Activated CD4-positive, alpha-beta T cell treated with anti-CD3 and anti-CD28 coated beads, Interleukin-2, amount 10 ng/mL, durations not matched to agents 24 days and 14 days (primary cell): ENCODE measurements around the gene CLCA4. TPM values are rescaled to one million over a fixed set of nuclear protein-coding genes. Genes with fewer than 3 reads are reported as not detected.
A peak's percentile ranks its signal among the peaks of the same experiment; 100 is the strongest.
"Not testable (repeated sequence)": the region's sequence is repeated elsewhere in the genome, so short reads cannot be mapped to it uniquely, and the experiment has no call there.

ENCODE experiments used
- DNase-seq: peaks from one replicate; pipeline ENCODE4 v3.0.0; 2022
- H3K27ac Mint-ChIP-seq: one replicate; pipeline ENCODE4 v1.8.0; 2022; ENCODE audit warnings: mild to moderate bottlenecking, mixed read lengths
- H3K27me3 Mint-ChIP-seq: one replicate; pipeline ENCODE4 v1.8.0; 2022; ENCODE audit warnings: mixed read lengths
- H3K36me3 Mint-ChIP-seq: one replicate; pipeline ENCODE4 v1.8.0; 2022; ENCODE audit warnings: low read depth, mild to moderate bottlenecking, mixed read lengths
- H3K4me1 Mint-ChIP-seq: one replicate; pipeline ENCODE4 v1.8.0; 2021; ENCODE audit warnings: mixed read lengths
- H3K4me3 Mint-ChIP-seq: one replicate; pipeline ENCODE4 v1.8.0; 2022; ENCODE audit warnings: mild to moderate bottlenecking, moderate library complexity, mixed read lengths
- H3K9me3 Mint-ChIP-seq: one replicate; pipeline ENCODE4 v1.8.0; 2021; ENCODE audit warnings: mixed read lengths
- intact Hi-C: fragments of 100-400 bp; cut with micrococcal nuclease; formaldehyde crosslinking; loops from one replicate; pipeline ENCODE4 v1.15.1; 2023
- total RNA-seq: library from RNA; stranded (reverse); gene quantifications from 2 replicates; pipeline ENCODE4 v1.2.3, GENCODE V29; 2022

Gene CLCA4
- total RNA-seq = not detected in 2 replicates

GRCh38 chr1:86546787-86547221 lies at the start of gene CLCA4:
Gene CLCA4, plus strand, starts transcription at chr1:86547078. Its CDS starts 42 bp downstream, at chr1:86547120.
- DNase-seq = no peak

DNA sequence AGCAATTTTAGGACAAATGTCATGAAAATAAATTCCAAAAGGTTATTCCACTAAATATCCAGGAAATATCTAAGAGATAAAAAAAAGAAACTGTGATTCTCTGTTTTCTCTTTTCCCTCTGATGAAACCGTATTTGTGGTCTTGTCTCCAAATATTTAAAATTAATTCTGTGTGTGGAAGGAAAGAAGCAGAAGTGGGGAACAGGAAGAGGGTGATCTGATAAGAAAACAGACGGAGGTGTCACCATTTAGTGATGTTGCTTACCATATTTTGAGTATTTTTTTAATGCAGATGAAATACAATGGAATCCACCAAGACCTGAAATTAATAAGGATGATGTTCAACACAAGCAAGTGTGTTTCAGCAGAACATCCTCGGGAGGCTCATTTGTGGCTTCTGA lies 48.6 kb upstream of the CLCA4 start:
- Mint-ChIP-seq H3K27ac (no peak overlapping the region), H3K27me3 (peaks cover 24% of the 10 kb centered on the region), H3K9me3 (no peaks in the 10 kb centered on the region), H3K4me3 (no peak overlapping the region), H3K4me1 (peaks cover 10% of the 10 kb centered on the region), H3K36me3 (no peaks in the 10 kb centered on the region)
- no peak for DNase-seq
- intact Hi-C loops = no loop called here

More at GRCh38 chr1:86546787-86547221, at the start of gene CLCA4:
- Mint-ChIP-seq H3K36me3 (no peaks in the 10 kb centered on the region), H3K9me3 (no peaks in the 10 kb centered on the region), H3K4me3 (no peak within 1 kb of the TSS), H3K27me3 (peaks cover 3% of the 10 kb centered on the region), H3K4me1 (no peaks in the 10 kb centered on the region), H3K27ac (no peak within 1 kb of the TSS)
- intact Hi-C loops = no loop called here

GRCh38 chr1:86499987-86500593 lies 46.8 kb upstream of the CLCA4 start:
- no peaks in the 10 kb centered on the region for H3K9me3 Mint-ChIP-seq
- H3K27ac Mint-ChIP-seq = no peak overlapping the region
- H3K27me3 Mint-ChIP-seq = peaks cover 28% of the 10 kb centered on the region
- peaks cover 12% of the 10 kb centered on the region for H3K4me1 Mint-ChIP-seq
- no peak for DNase-seq
- no peaks in the 10 kb centered on the region for H3K36me3 Mint-ChIP-seq
- no peak overlapping the region for H3K4me3 Mint-ChIP-seq
- intact Hi-C loops = loop anchor here (5.0 to 10.0 kb wide), 3 partner anchors 103 to 242 kb away; partner anchors contain the start of genes ODF2L and SH3GLB1

GRCh38 chr1:86500714-86501113 lies 46.2 kb upstream of the CLCA4 start:
- DNase-seq = no peak
- Mint-ChIP-seq H3K4me3 (no peak overlapping the region), H3K4me1 (peaks cover 12% of the 10 kb centered on the region), H3K27me3 (peaks cover 31% of the 10 kb centered on the region), H3K27ac (no peak overlapping the region), H3K9me3 (no peaks in the 10 kb centered on the region), H3K36me3 (no peaks in the 10 kb centered on the region)
- intact Hi-C loops = loop anchor here (5.0 to 10.0 kb wide), 3 partner anchors 103 to 242 kb away; partner anchors contain the start of genes ODF2L and SH3GLB1

DNA sequence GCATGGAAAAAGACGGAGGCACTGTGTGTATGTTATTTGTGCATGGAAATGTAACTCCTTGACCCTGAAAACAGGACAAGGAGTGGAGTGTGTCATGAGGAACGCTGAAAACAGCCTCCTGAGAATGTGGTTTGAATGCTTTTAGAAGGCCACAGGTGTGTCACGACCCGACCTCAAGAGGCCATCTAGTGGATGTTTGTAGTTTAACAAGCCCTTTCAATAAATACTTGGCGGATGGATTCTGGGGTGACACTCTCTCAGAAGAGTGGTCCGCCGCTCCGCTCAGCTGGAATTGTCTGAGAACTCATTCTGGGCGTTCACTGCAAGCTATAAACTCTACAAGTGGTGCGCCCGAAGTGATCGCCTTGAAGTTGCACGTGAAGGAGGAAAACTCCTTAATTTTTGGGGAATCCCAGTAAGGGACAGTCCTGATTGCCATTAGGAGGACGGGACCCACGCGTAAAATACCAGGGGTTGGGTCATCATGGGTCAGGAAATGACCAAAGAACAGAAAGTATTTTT lies 44.7 kb upstream of the CLCA4 start:
- Mint-ChIP-seq H3K27me3 (peaks cover 30% of the 10 kb centered on the region), H3K4me3 (peak overlapping the region; percentile 87), H3K4me1 (peaks cover 12% of the 10 kb centered on the region)
- H3K36me3 Mint-ChIP-seq, H3K9me3 Mint-ChIP-seq, H3K27ac Mint-ChIP-seq: not testable (repeated sequence)
- DNase-seq = peak; percentile 81
- intact Hi-C loops = loop anchor here (1.0 to 10.0 kb wide), 5 partner anchors 83 to 240 kb away; partner anchors contain the start of genes ODF2L and SH3GLB1

DNA sequence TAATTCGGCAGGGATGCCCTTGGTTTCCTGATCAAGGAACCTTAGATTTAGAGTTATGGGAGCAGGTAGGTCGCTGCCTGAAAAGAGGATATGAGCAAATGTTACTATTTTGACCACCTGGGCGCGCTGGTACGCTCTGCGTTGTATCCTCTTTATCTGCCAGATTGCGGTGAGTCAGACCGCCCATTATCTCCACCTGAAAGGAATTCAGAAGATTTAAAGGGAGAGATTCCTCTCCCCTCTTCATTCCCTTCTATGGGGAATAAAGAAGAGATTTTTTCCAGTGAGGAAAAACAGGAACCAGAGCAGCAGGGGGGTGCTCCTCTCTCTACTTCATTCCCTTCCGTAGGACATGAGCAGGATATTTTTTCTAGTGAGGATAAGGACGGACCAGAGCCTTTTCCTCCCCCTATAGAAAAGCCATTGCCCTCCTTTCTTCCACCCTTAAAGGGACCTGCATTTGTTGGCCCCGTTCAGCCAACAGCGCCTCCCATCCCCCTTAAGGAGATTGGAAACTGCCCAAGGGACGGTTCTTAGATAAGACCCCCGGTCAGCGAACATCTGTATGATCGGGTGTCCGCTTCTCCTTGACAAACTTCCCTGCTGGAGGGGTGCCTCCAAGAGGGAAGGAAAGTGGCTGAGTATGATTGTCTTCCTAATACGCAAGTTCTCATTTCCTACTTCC lies 44.0 kb upstream of the CLCA4 start:
- Mint-ChIP-seq H3K4me3 (peak overlapping the region; percentile 87), H3K4me1 (peaks cover 12% of the 10 kb centered on the region), H3K9me3 (no peaks in the 10 kb centered on the region), H3K36me3 (no peaks in the 10 kb centered on the region), H3K27me3 (peaks cover 32% of the 10 kb centered on the region), H3K27ac (no peak overlapping the region)
- no peak for DNase-seq
- intact Hi-C loops = loop anchor here (1.0 to 10.0 kb wide), 5 partner anchors 84 to 239 kb away; partner anchors contain the start of genes ODF2L and SH3GLB1

DNA sequence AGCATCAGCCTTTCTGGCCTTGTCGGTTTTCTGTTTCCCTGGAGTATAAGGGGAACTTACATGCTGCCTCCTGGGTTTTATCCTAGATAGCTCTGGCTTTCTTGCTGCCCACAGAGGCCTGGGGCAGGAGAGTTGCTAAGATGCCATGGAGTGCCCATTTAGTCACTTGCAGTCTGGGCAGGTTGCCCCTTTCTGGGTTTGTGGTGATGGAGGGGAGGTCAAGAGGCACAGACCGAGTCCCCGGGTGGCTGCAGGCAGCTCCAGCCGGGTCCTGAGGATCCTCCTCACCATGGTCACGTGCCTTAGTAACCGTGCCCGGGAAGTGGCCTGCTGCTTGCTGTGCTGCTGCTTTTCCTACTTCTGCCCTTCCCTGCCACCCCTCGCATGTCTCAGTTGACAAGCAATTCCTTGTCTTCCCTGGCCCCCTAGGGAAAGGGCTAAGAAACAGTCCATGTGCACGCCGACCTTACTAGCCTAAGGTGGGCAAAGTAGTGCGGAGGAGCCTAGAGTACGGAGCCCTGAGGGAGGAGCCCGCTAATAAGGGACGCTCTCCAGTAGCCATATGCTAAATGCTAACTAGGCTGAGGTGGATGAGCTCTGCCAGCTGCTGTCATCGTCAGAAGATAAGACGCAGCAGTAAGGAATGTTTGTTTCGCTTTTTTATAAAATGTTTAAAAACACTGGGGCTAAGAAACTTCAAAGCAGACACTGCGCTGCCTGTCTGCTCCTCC lies 43.3 kb upstream of the CLCA4 start:
- Mint-ChIP-seq H3K4me3 (peak overlapping the region; percentile 49), H3K27me3 (peaks cover 30% of the 10 kb centered on the region), H3K36me3 (no peaks in the 10 kb centered on the region), H3K4me1 (peaks cover 12% of the 10 kb centered on the region), H3K27ac (no peak overlapping the region), H3K9me3 (no peaks in the 10 kb centered on the region)
- intact Hi-C loops = loop anchor here (5.0 to 10.0 kb wide), 3 partner anchors 106 to 239 kb away; partner anchors contain the start of genes ODF2L and SH3GLB1
- DNase-seq = no peak

DNA sequence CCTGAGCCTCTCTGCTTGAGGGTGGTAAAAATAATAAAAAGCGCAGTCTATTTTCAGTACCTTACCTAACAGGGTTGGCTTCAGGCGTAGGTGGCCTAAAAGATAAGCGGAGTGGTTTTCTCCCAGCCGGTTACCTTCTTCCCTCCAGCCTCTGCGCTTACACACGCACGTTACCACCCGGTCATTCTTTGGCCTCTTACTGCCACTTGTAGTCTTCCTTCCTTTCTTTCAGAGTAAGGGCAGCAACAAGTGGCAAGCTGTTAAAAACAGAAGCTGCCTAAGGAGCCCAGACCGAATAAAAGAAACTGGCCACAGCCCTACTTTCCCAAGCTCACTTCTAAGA lies 42.8 kb upstream of the CLCA4 start:
- peaks cover 27% of the 10 kb centered on the region for H3K27me3 Mint-ChIP-seq
- intact Hi-C loops = loop anchor here (5.0 to 10.0 kb wide), 3 partner anchors 107 to 238 kb away; partner anchors contain the start of genes ODF2L and SH3GLB1
- H3K4me3 Mint-ChIP-seq = no peak overlapping the region
- H3K4me1 Mint-ChIP-seq = peaks cover 12% of the 10 kb centered on the region
- H3K9me3 Mint-ChIP-seq = no peaks in the 10 kb centered on the region
- no peaks in the 10 kb centered on the region for H3K36me3 Mint-ChIP-seq
- no peak overlapping the region for H3K27ac Mint-ChIP-seq
- no peak for DNase-seq

- no peak overlapping the region for H3K4me3 Mint-ChIP-seq
- DNase-seq = no peak
- no peak overlapping the region for H3K27ac Mint-ChIP-seq
- no peaks in the 10 kb centered on the region for H3K36me3 Mint-ChIP-seq
- H3K9me3 Mint-ChIP-seq = no peaks in the 10 kb centered on the region
- intact Hi-C loops = loop anchor here (5.0 to 10.0 kb wide), 3 partner anchors 108 to 237 kb away; partner anchors contain the start of genes ODF2L and SH3GLB1
- H3K4me1 Mint-ChIP-seq = peaks cover 12% of the 10 kb centered on the region
- peaks cover 27% of the 10 kb centered on the region for H3K27me3 Mint-ChIP-seq
These were observed 41.8 kb upstream of the CLCA4 start for GRCh38 chr1:86504895-86505563.

GRCh38 chr1:86505564-86505902 lies 41.3 kb upstream of the CLCA4 start:
- H3K27ac Mint-ChIP-seq = no peak overlapping the region
- DNase-seq = no peak
- H3K27me3 Mint-ChIP-seq = peaks cover 27% of the 10 kb centered on the region
- no peak overlapping the region for H3K4me3 Mint-ChIP-seq
- H3K36me3 Mint-ChIP-seq = no peaks in the 10 kb centered on the region
- H3K4me1 Mint-ChIP-seq = peaks cover 12% of the 10 kb centered on the region
- intact Hi-C loops = loop anchor here (10.0 kb wide), 1 partner anchor 199 kb away; the partner anchor contains the start of gene SH3GLB1
- H3K9me3 Mint-ChIP-seq = no peaks in the 10 kb centered on the region

DNA sequence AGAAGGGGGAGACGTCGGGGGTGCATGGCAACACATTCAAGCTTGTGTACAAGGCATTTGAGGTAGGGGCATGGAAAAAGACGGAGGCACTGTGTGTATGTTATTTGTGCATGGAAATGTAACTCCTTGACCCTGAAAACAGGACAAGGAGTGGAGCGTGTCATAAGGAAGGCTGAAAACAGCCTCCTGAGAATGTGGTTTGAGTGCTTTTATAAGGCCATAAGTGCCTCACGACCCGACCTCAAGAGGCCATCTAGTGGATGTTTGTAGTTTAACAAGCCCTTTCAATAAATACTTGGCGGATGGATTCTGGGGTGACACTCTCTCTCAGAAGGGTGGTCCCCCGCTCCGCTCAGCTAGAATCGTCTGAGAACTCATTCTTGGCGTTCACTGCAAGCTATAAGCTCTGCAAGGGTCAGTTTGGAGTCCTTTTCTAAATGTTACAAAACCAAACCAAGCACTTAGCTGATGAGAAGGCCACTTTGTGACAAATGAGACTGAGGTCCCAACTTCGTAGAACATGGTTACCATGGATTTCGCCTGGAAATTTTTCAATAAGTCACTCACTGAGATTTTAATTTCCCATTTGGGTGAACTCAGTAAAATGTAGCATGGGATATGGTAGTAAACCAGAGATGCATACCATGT lies 38.8 kb upstream of the CLCA4 start:
- no peak overlapping the region for H3K27ac Mint-ChIP-seq
- no peak overlapping the region for H3K4me3 Mint-ChIP-seq
- H3K36me3 Mint-ChIP-seq = no peaks in the 10 kb centered on the region
- intact Hi-C loops = loop anchor here (10.0 kb wide), 1 partner anchor 197 kb away; the partner anchor contains the start of gene SH3GLB1
- H3K9me3 Mint-ChIP-seq = no peaks in the 10 kb centered on the region
- peaks cover 2% of the 10 kb centered on the region for H3K4me1 Mint-ChIP-seq
- peak; percentile 64 for DNase-seq
- peaks cover 24% of the 10 kb centered on the region for H3K27me3 Mint-ChIP-seq

DNA sequence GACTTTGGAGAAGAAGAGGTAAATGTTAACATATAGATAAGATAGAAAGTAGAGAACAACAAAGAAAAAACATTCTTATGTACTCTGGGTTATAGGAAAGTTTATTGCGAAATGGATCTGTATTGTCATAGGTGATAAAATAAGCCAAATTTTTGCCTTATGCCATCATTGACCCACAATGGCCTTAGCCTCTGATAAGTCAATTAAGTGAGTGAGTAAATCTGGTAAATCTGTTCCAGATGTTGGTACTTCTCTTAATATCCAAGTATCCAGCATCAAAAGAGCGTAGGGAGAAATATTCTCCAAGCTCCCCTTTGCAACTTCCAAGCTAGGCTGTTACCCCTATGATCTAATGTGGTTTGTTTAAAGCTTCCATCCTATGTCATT lies 38.3 kb upstream of the CLCA4 start:
- Mint-ChIP-seq H3K36me3 (no peaks in the 10 kb centered on the region), H3K9me3 (no peaks in the 10 kb centered on the region), H3K4me3 (no peak overlapping the region), H3K27me3 (peaks cover 21% of the 10 kb centered on the region), H3K27ac (no peak overlapping the region), H3K4me1 (peaks cover 2% of the 10 kb centered on the region)
- intact Hi-C loops = loop anchor here (10.0 kb wide), 1 partner anchor 196 kb away; the partner anchor contains the start of gene SH3GLB1
- no peak for DNase-seq

GRCh38 chr1:86515597-86515996 lies 31.3 kb upstream of the CLCA4 start:
- peaks cover 3% of the 10 kb centered on the region for H3K27me3 Mint-ChIP-seq
- H3K36me3 Mint-ChIP-seq = no peaks in the 10 kb centered on the region
- H3K9me3 Mint-ChIP-seq = no peaks in the 10 kb centered on the region
- intact Hi-C loops = no loop called here
- no peak overlapping the region for H3K4me3 Mint-ChIP-seq
- H3K27ac Mint-ChIP-seq = no peak overlapping the region
- no peak for DNase-seq
- no peaks in the 10 kb centered on the region for H3K4me1 Mint-ChIP-seq
